ENCODE data around the gene SFXN1.

Gene SFXN1

GRCh38 chr5:175466700-175467318 lies 11.6 kb upstream of the SFXN1 start:
- FAIRE-seq: no peak

GRCh38 chr5:175467983-175468690 lies 10.2 kb upstream of the SFXN1 start:
- FAIRE-seq: no peak

DNA sequence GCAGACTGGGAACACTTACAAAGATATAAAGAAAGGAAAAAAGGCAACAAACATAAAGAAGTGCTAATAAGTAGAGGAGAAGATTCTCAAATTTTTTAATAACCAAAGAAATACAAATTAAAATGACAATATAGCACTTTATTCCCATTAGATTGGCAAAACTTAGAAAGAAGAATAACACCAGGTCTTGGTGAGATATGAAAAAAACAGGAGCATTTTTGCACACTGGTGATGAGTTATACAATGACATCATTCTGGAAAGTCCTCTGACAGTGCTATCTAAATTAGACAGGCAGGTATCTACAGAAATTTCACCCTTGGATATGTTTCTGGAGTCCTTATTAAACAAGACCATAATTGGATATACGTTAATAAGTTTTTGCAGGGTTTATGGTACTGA lies 9.5 kb upstream of the SFXN1 start:
- FAIRE-seq: no peak

DNA sequence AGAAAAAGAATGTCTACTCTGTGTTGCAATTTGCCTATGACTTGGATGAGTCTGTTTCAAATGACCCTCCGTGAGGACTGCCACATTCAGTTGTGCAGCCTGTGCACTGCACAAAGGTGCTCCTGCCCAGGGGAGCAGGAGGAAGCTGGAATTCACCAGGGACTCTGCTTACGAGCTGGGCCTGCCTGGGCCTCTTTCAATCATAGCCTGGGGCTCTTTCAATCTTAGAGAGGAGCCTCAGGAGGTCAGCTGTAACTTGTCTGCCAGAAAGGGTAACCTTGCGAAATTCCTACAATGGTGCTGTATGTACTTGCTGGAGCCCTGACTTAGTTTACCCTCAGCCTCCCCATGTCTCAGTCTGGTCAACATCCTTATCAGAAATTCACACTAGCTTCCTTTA lies 8.4 kb upstream of the SFXN1 start:
- no peak for FAIRE-seq

DNA sequence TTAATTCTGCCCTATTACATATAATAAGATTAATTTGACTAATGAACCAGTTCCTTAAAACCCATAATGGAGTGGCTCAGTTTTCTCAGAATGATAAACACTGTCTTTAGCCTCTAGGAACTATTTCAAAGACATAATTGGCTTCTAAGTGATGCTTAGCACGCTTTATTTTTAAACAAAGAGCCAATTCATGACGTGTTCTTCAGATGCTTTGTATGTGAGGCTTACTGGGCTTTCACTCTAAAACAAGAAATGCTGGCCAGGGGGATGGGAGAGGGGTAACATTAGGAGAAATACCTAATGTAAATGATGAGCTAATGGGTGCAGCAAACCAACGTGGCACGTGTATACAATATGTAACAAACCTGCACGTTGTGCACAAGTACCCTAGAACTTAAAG lies 7.6 kb upstream of the SFXN1 start:
- FAIRE-seq: no peak

- FAIRE-seq: no peak
Measured at GRCh38 chr5:175471196-175471595, 7.2 kb upstream of the SFXN1 start.

DNA sequence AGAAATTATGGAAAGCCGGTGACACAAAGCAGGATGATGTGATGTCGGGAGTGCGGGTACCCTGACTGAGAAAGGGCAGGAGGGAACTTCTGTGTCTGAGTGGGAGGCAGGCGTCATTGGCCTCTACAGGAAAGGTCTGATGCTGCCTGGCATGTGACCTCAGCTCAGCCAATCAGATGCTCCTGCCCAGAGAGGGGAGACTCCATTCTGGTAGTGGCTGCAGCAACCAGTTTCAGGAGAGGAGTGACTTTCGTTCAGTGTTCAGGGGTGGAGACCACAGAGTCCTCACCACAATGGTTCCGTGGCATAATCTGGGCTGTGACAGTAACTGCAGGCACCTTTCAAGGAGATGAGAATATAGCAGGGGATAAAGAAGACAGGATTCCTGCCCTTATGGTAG lies 6.7 kb upstream of the SFXN1 start:
- FAIRE-seq: no peak

DNA sequence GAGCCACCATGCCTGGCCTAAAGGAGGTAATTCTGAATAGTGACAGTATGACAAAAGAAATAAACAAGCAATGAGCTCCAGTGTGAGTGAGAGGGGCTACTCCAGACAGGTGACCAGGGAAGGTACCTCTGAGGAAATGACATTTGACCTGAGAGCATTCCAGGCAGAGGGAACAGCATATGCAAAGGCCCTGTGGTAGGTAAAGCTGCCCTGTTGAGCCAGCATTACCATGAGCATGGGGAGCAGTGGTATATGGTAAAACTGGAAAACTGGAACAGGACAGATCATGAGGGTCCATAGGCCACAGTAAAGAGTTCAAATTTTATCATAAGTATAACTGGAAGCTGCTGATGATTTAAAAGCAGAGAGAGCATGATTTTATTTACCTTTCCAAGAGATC lies 6.0 kb upstream of the SFXN1 start:
- FAIRE-seq: no peak

DNA sequence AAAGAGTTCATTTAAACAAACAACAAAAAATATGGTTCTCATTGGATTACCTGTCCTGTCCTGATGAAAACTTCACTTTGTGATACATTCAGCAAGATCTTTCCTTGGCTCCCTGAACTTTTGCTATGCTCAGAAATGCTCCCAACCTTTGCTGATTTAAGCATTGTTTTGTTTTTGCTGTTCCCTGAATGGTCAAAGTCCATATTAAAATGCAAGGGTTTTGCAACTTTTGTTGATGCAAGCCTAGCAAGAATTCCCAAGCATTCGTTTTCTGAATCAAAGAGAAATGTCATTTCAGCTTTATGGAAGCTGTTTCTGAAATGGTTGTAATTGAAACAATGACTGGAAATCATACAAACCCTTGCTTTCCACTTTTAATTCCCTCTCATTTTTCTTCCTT lies 3.1 kb upstream of the SFXN1 start:
- FAIRE-seq: no peak

- FAIRE-seq: no peak
Measured at GRCh38 chr5:175477440-175477839, 920 bp upstream of the SFXN1 start.

GRCh38 chr5:175478008-175478383 lies 364 bp upstream of the SFXN1 start:
- FAIRE-seq: no peak

GRCh38 chr5:175479125-175479881 lies 943 bp downstream of the SFXN1 start:
- FAIRE-seq: no peak

- no peak for FAIRE-seq
Measured at GRCh38 chr5:175483337-175483736, 5.0 kb downstream of the SFXN1 start.

DNA sequence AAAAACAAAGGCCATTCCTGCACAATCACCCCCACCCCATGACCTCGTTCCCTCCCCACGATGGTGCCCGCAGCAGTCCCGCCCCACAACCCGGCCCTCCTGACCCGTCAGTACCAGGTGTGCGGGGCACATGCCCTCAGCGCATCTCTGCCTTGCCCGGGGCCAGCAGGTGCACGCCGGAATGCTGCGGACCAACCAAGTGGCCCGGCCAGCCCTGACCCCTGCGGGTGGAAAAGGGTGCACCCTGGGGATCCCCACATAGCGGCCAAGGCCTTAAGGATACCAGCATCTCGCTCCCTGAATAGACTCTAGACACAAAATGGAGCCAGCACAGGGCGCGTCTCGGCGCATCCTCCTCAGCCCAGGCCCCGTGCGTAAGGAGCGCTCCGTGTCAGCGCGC lies 6.0 kb downstream of the SFXN1 start:
- no peak for FAIRE-seq

DNA sequence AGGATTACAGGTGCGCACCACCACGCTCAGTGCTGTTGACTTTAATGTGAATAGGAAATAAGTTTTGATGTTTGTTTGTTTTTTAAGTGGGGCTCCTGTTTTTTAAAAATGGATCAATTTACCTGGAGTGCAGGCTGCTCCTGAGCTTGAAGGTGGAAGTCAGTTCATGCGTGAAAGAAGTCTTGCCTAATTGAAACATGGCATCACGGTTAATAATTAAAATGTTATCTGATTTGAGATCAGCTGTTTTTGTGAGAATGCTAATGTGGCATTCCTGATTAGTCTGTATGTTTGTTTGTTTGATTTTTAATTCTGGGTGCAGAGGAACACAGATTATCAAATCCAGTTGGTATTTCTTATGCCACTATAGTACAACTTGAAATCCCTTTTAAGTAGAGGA lies 6.5 kb downstream of the SFXN1 start:
- FAIRE-seq: no peak

GRCh38 chr5:175485631-175486030 lies 7.3 kb downstream of the SFXN1 start:
- no peak for FAIRE-seq

DNA sequence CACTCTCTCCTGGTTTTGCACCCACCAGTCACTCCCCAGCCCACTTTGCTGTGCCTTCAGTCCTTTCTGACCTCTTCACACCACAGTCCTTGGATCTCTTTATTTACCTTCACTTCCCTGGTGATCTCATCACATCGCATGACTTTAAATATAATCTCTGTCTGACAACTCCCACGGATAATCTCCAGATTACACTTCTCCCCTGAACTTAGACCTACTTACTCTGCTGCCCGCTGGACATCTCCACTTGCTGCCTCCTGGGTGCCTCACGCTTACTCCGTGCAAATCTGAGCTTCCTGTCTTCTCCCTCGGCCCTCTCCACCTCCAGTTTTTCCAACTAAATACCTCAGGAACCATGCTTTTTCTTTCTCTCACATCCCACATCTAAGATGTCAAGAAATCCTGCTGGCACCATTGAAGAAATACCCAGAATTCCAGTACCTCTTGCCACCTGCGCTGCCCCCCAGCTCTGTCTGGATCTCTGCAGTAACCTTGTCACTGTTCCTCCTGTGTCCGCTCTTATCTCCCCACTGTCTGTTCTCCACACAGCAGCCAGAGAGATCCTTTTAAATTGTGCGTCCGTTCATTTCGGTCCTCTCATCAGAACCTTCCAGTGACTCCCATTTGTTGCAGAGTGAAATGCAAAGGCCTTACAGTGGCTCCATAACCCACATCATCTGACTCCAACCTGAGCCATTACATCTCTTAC lies 9.3 kb downstream of the SFXN1 start:
- FAIRE-seq: no peak

GRCh38 chr5:175489693-175490443 lies 11.5 kb downstream of the SFXN1 start:
- FAIRE-seq: no peak

GRCh38 chr5:175491223-175491622 lies 12.9 kb downstream of the SFXN1 start:
- no peak for FAIRE-seq

GRCh38 chr5:175493260-175493659 lies 14.9 kb downstream of the SFXN1 start:
- no peak for FAIRE-seq

DNA sequence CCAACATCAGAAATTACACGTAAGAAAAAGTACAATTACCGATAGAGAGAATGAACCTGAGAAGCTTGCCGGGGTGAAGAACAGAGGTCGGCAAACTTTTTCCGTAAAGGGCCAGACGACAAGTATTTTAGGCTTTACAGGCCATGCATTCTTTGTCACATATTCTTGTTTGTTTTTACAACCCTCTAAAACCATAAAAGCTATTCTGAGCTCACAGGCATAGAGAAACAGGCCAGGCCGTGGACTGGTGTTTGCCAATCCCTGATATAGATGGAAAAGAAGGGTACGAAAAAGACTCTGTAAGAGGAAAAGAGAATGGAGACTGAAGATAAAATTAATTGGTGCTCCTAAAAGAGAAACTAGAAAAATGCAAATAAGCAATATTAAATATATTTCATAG lies 15.4 kb downstream of the SFXN1 start:
- no peak for FAIRE-seq

DNA sequence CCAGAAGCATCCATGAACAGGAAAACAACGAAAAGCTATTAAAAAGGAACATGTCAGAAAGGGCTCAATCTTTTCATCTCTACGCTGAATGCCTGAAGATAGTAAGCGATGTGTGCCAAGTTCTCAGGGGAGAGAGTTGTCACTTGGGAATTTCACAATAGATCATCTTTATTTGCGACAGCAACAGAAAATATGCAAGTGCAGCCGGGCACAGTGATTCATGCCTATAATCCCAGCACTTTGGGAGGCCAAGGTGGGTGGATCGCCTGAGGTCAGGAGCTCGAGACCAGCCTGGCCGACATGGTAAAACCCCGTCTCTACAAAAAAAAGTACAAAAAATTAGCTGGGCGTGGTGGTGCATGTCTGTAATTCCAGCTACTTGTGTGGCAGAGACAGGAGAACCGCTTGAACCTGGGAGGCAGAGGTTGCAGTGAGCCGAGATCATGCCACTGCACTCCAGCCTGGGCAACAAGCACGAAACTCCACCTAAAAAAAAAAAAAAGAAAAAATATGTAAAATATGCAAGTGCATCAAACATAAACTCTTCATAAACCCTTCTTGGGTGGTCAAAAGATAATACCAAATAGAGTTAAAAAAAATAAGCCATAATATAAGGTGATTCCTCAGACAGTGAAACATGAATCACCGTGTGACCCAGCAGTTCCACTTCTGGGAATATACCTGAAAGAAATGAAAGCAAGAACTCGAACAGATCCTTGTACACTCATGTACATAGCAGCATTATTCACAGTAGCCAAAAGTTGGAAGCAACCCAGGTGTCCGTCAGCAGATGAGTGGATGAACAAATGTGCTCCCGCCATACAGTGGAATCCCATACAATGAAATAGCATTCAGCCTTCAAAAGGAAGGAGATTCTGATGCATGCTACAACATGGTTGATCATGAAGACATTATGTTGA lies 16.2 kb downstream of the SFXN1 start:
- no peak for FAIRE-seq
